ENCODE data around the gene SERPINE2. TPM values are rescaled to one million over a fixed set of nuclear protein-coding genes. Genes with fewer than 3 reads are reported as not detected.

SERPINE2 gene
- 10 to 100 TPM in 1 of 6 donors, 1 to 10 TPM in 5; 1.0 to 11.7 (median 3.3) TPM for total RNA-seq

GRCh38 chr2:224039080-224039769 lies at the start of gene SERPINE2:
TSS of gene SERPINE2 (minus strand) at chr2:224039286. CDS start at chr2:224001900, 37,386 bp downstream.
- peak in 1 of 2 donors; percentile 87 for DNase-seq
- ATAC-seq (ENCODE audit: low FRiP score in 2 of 2), result peak in 1 of 2 donors; percentile 78
- Histone ChIP-seq H3K4me1 (peaks cover 8 to 25% (median 16%) of the 10 kb centered on the region in 4 donors), H3K4me3 (peak within 1 kb of the TSS in 3 of 4 donors; percentile 53 to 57 (median 55)), H3K9me3 (no peaks in the 10 kb centered on the region), H3K36me3 (no peaks in the 10 kb centered on the region), H3K27me3 (peaks cover 0 to 20% (median 9%) of the 10 kb centered on the region in 4 donors), H3K27ac (no peak within 1 kb of the TSS)
- TF ChIP-seq POLR2AphosphoS5 (IDR thresholded peaks at IDR 0.05), result no peak
- peak in 1 of 6 experiments; percentile 8 for TF ChIP-seq CTCF (IDR thresholded peaks at IDR 0.05)
- WGBS, 2 donors, result 0% methylated on average over 15 to 39 of the region's 91 CpGs

- no peak overlapping the region for H3K4me3 ChIP-seq
- H3K4me1 ChIP-seq, result no peaks in the 10 kb centered on the region
- no peaks in the 10 kb centered on the region for H3K27me3 ChIP-seq
- no peaks in the 10 kb centered on the region for H3K36me3 ChIP-seq
- no peak overlapping the region for H3K27ac ChIP-seq
- no peak for TF ChIP-seq POLR2AphosphoS5 (IDR thresholded peaks at IDR 0.05)
- no peak for TF ChIP-seq EP300 (IDR thresholded peaks at IDR 0.05)
- no peak for TF ChIP-seq CTCF (IDR thresholded peaks at IDR 0.05)
- TF ChIP-seq POLR2A (IDR thresholded peaks at IDR 0.05), result no peak
- 75 to 77% methylated on average over 3 of the region's 3 CpGs for WGBS, 2 donors
- ATAC-seq (ENCODE audit: low FRiP score in 2 of 2) (peak in 1 of 2 donors; percentile 96), DNase-seq (no peak)
- H3K9me3 ChIP-seq, result no peaks in the 10 kb centered on the region
Measured at GRCh38 chr2:224086226-224086914, 47.3 kb upstream of the SERPINE2 start.

GRCh38 chr2:224085811-224086210 lies 46.7 kb upstream of the SERPINE2 start:
- H3K9me3 ChIP-seq, result no peaks in the 10 kb centered on the region
- TF ChIP-seq POLR2A (IDR thresholded peaks at IDR 0.05), result no peak
- TF ChIP-seq CTCF (IDR thresholded peaks at IDR 0.05), result no peak
- no peak for TF ChIP-seq POLR2AphosphoS5 (IDR thresholded peaks at IDR 0.05)
- no peak for TF ChIP-seq EP300 (IDR thresholded peaks at IDR 0.05)
- DNase-seq, result no peak
- 75 to 84% methylated on average over 3 of the region's 3 CpGs for WGBS, 2 donors
- no peak overlapping the region for H3K27ac ChIP-seq
- H3K27me3 ChIP-seq, result no peaks in the 10 kb centered on the region
- H3K4me1 ChIP-seq, result no peaks in the 10 kb centered on the region
- ATAC-seq (ENCODE audit: low FRiP score in 2 of 2), result peak in 1 of 2 donors; percentile 5
- no peak overlapping the region for H3K4me3 ChIP-seq
- no peaks in the 10 kb centered on the region for H3K36me3 ChIP-seq

GRCh38 chr2:224085246-224085645 lies 46.2 kb upstream of the SERPINE2 start:
- Histone ChIP-seq H3K36me3 (no peaks in the 10 kb centered on the region), H3K27me3 (no peaks in the 10 kb centered on the region), H3K4me3 (no peak overlapping the region), H3K27ac (no peak overlapping the region), H3K4me1 (no peaks in the 10 kb centered on the region), H3K9me3 (no peaks in the 10 kb centered on the region)
- ATAC-seq (ENCODE audit: low FRiP score in 2 of 2) (peak in 1 of 2 donors; percentile 76), DNase-seq (no peak)
- TF ChIP-seq CTCF (IDR thresholded peaks at IDR 0.05), result no peak
- TF ChIP-seq POLR2AphosphoS5 (IDR thresholded peaks at IDR 0.05), result no peak
- 51 to 74% methylated on average over 2 of the region's 2 CpGs for WGBS, 2 donors

All from upper lobe of left lung (tissue), 6 donors.